Measurements from ENCODE around the gene SCAI.

GRCh38 chr9:124964604-124965003, 178.7 kb downstream of the SCAI start:
- TF ChIP-seq CTCF (IDR thresholded peaks at IDR 0.05) (no peak), POLR2A (IDR thresholded peaks at IDR 0.05) (no peak)

All from right lobe of liver (tissue), 4 donors.